IMR-90 (cell line): Measurements from ENCODE around the gene TNS3. TPM values are rescaled to one million over a fixed set of nuclear protein-coding genes. Genes with fewer than 3 reads are reported as not detected.

Experiments used
- ATAC-seq: fragments of 200-7000 bp; cut with Tn5 transposase; 2 replicates; pipeline ENCODE4 v1.9.1; 2020; ENCODE audit warnings: low read depth, mild to moderate bottlenecking, moderate library complexity
- BruUV-seq: library from RNA; stranded (reverse); fragments of 400-500 nt; replicated peaks from 2 replicates; lab custom pipeline; 2021; lab: Mats Ljungman, UMichigan
- CTCF ChIA-PET: fragments of 300-600 bp; formaldehyde crosslinking; extraction: SDS; loops from one replicate; lab custom pipeline; 2021; ENCODE audit warnings: antibody characterized with exemption; lab: Yijun Ruan, JAX
- POLR2A ChIA-PET: fragments of 300-600 bp; sonication (Branson Sonifier 250); formaldehyde crosslinking; loops from one replicate; lab custom pipeline; 2022; ENCODE audit warnings: antibody characterized with exemption; ENCODE audit not compliant: unreplicated experiment; lab: Charles Lee
- DNase-seq: peaks from one replicate; pipeline ENCODE4 v3.0.0; 2013
- H2AFZ ChIP-seq: replicated peaks from 2 replicates; pipeline ENCODE3; 2013; ENCODE audit warnings: low read length, mild to moderate bottlenecking; ENCODE audit not compliant: poor library complexity
- H2AK5ac ChIP-seq: 2 replicates; pipeline ENCODE4 v1.6.1; 2013; ENCODE audit warnings: low read depth, low read length, inconsistent platforms
- H2AK9ac ChIP-seq: replicated peaks from 2 replicates; pipeline ENCODE3; 2013; ENCODE audit warnings: mild to moderate bottlenecking, low read depth, low read length, moderate library complexity; ENCODE audit not compliant: poor library complexity
- H2BK120ac ChIP-seq: 2 replicates; pipeline ENCODE4 v1.6.1; 2013; ENCODE audit warnings: low read depth, low read length, inconsistent platforms
- H2BK15ac ChIP-seq: 3 replicates; pipeline ENCODE4 v1.6.1; 2013; ENCODE audit warnings: low read depth, low read length, inconsistent platforms
- H2BK20ac ChIP-seq: 2 replicates; pipeline ENCODE4 v1.6.1; 2013; ENCODE audit warnings: low read depth, mild to moderate bottlenecking, inconsistent platforms, low read length, moderate library complexity
- H2BK5ac ChIP-seq: 2 replicates; pipeline ENCODE4 v1.6.1; 2013; ENCODE audit warnings: mild to moderate bottlenecking, low read depth, low read length, inconsistent platforms; ENCODE audit not compliant: poor library complexity, severe bottlenecking
- H3K14ac ChIP-seq: replicated peaks from 2 replicates; pipeline ENCODE4 v1.6.1; 2013; ENCODE audit warnings: low read depth, low read length, inconsistent platforms
- H3K18ac ChIP-seq: 2 replicates; pipeline ENCODE4 v1.6.1; 2013; ENCODE audit warnings: low read depth, low read length, control low read depth
- H3K23ac ChIP-seq: 2 replicates; pipeline ENCODE4 v1.6.1; 2013; ENCODE audit warnings: low read depth, low read length, inconsistent platforms
- H3K27ac ChIP-seq: 2 replicates; pipeline ENCODE4 v1.5.1; 2013; ENCODE audit warnings: mild to moderate bottlenecking, control low read depth, low read length; ENCODE audit not compliant: insufficient read depth
- H3K27me3 ChIP-seq: 2 replicates; pipeline ENCODE4 v1.6.1; 2013; ENCODE audit warnings: low read length; ENCODE audit not compliant: control insufficient read depth, insufficient read depth
- H3K36me3 ChIP-seq: 2 replicates; pipeline ENCODE4 v1.6.1; 2013; ENCODE audit warnings: low read length, mixed read lengths; ENCODE audit not compliant: control insufficient read depth, insufficient read depth
- H3K4ac ChIP-seq: 2 replicates; pipeline ENCODE4 v1.6.1; 2013; ENCODE audit warnings: low read depth, low read length, inconsistent platforms
- H3K4me1 ChIP-seq: 2 replicates; pipeline ENCODE4 v1.6.1; 2013; ENCODE audit warnings: low read length, mixed read lengths; ENCODE audit not compliant: control insufficient read depth, insufficient read depth
- H3K4me2 ChIP-seq: 2 replicates; pipeline ENCODE4 v1.6.1; 2013; ENCODE audit warnings: low read depth, mild to moderate bottlenecking, control low read depth, low read length, moderate library complexity
- H3K4me3 ChIP-seq: 2 replicates; pipeline ENCODE4 v1.5.1; 2013; ENCODE audit warnings: low read depth, mild to moderate bottlenecking, control low read depth, low read length, moderate library complexity; ENCODE audit not compliant: insufficient read depth
- H3K56ac ChIP-seq: 2 replicates; pipeline ENCODE4 v1.6.1; 2013; ENCODE audit warnings: low read length, inconsistent platforms; ENCODE audit not compliant: insufficient read depth; ENCODE audit errors: extremely low read depth
- H3K79me1 ChIP-seq, 2 experiments: 2 replicates each; pipeline ENCODE4 v1.6.1; 2013; ENCODE audit warnings: low read length in 2 of 2, inconsistent platforms in 1 of 2, low read depth in 1 of 2
- H3K9ac ChIP-seq: 2 replicates; pipeline ENCODE4 v1.6.1; 2013; ENCODE audit warnings: low read depth, low read length, control low read depth
- H3K9me1 ChIP-seq: 2 replicates; pipeline ENCODE4 v1.6.1; 2013; ENCODE audit warnings: low read length, inconsistent platforms; ENCODE audit not compliant: insufficient read depth
- H3K9me3 ChIP-seq: 2 replicates; pipeline ENCODE4 v1.6.1; 2013; ENCODE audit warnings: low read length; ENCODE audit not compliant: control insufficient read depth, insufficient read depth
- H4K20me1 ChIP-seq: 2 replicates; pipeline ENCODE4 v1.6.1; 2013; ENCODE audit warnings: low read length, inconsistent platforms; ENCODE audit not compliant: insufficient read depth
- H4K5ac ChIP-seq: 2 replicates; pipeline ENCODE4 v1.6.1; 2013; ENCODE audit warnings: mild to moderate bottlenecking, low read depth, low read length, control low read depth
- H4K8ac ChIP-seq, 2 experiments: 2 replicates each; pipeline ENCODE4 v1.6.1; 2013; ENCODE audit warnings: low read depth in 2 of 2, low read length in 2 of 2, control low read depth in 1 of 2, inconsistent platforms in 1 of 2
- H4K91ac ChIP-seq: 2 replicates; pipeline ENCODE4 v1.6.1; 2013; ENCODE audit warnings: low read depth, low read length, inconsistent platforms; ENCODE audit not compliant: insufficient read depth
- MAZ ChIP-seq: IDR thresholded peaks from 2 replicates; pipeline ENCODE4 v1.6.1; 2012; ENCODE audit warnings: low read depth, mild to moderate bottlenecking, low read length, improper control_type of control experiment, moderate library complexity, borderline replicate concordance
- RCOR1 ChIP-seq: IDR thresholded peaks from 2 replicates; pipeline ENCODE4 v1.6.1; 2012; ENCODE audit warnings: mild to moderate bottlenecking, low read length, improper control_type of control experiment; ENCODE audit not compliant: insufficient replicate concordance
- WGBS, 2 experiments: methylation state at CpG; one replicate each; pipeline versions ENCODE4 v1.1.5 to v1.1.7; 2013; ENCODE audit warnings: missing lambda C conversion rate in 2 of 2; ENCODE audit not compliant: insufficient read length in 1 of 2; ENCODE audit errors: extremely low coverage in 2 of 2; 5-methylcytosine and 5-hydroxymethylcytosine counted together
- dilution Hi-C: fragments of 300-500 bp; cut with HindIII; formaldehyde crosslinking; loops from one replicate; pipeline ENCODE4 v1.14.3; 2018; ENCODE audit warnings: low sequenced_read_pairs; ENCODE audit not compliant: unreplicated experiment
- in situ Hi-C: fragments of 300-500 bp; cut with MboI; formaldehyde crosslinking; loops from 3 replicates; pipeline ENCODE4 v1.14.3; 2019; ENCODE audit warnings: low sequenced_read_pairs, inconsistent platforms, mixed read lengths
- intact Hi-C: fragments of 100-400 bp; cut with micrococcal nuclease; formaldehyde crosslinking; loops from 2 replicates; pipeline ENCODE4 v1.10.0; 2022
- polyA plus RNA-seq, 3 experiments: library from polyadenylated mRNA; depleted of rRNA; stranded (reverse); fragments of >200 nt; gene quantifications; 2 replicates each; pipeline ENCODE4 v1.2.3, GENCODE V29; 2012; ENCODE audit warnings: low replicate concordance in 1 of 3
- total RNA-seq: library from RNA; depleted of rRNA; stranded (reverse); fragments of >200 nt; gene quantifications from 2 replicates; pipeline ENCODE4 v1.2.3, GENCODE V29; 2012

Gene TNS3
- total and polyA plus RNA-seq, 2 of the 4 experiments (the other 2 are of a cell fraction) = 64.3 to 79.2 TPM

DNA sequence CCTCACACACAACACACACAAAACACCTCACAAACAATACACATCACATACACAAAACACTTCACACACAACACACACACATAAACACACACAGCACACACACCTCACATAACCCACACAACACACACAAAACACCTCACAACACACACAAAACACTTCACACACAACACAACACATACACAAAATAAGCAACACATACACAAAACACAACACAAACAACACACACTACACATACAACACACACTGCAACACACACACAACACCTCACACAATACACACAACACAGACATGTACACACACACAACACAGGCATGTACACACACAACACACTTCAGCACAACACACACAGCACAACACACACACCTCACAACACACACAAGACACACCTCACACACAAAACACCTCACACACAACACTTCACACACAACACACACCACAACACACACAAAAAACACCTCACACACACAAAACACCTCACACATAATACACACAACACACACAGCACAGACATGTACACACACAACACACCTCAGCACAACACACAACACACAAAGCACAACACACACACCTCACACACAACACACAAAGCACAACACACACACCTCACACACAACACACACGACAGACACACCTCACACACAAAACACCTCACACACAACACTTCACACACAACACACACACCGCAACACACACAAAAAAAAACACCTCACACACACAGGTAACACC is 107.5 kb downstream of the TNS3 start:
- Histone ChIP-seq H4K91ac (peak overlapping the region; percentile 87), H3K9ac (no peak overlapping the region), H3K4ac (peak overlapping the region; percentile 98), H2BK15ac (peak overlapping the region; percentile 72), H3K79me1 (peaks cover 34 to 95% of the 10 kb centered on the region in 2 experiments), H3K4me3 (no peak overlapping the region), H3K27ac (peak overlapping the region; percentile 38), H3K18ac (peak overlapping the region; percentile 71), H4K20me1 (peaks cover 78% of the 10 kb centered on the region), H3K27me3 (no peaks in the 10 kb centered on the region), H2BK20ac (peak overlapping the region; percentile 92), H4K5ac (peak overlapping the region; percentile 43), H3K14ac (peak overlapping the region; percentile 98), H3K4me1 (peaks cover 28% of the 10 kb centered on the region), H4K8ac (peak overlapping the region; percentile 24 to 85), H2AFZ (peak overlapping the region; percentile 52), H3K9me3 (no peaks in the 10 kb centered on the region), H2AK9ac (peak overlapping the region; percentile 73), H2BK120ac (peak overlapping the region; percentile 95), H3K9me1 (peaks cover 49% of the 10 kb centered on the region), H3K4me2 (no peak overlapping the region), H3K56ac (no peak overlapping the region), H2AK5ac (peak overlapping the region; percentile 100), H2BK5ac (peak overlapping the region; percentile 92), H3K23ac (peak overlapping the region; percentile 93), H3K36me3 (peaks cover 15% of the 10 kb centered on the region)
- ChIA-PET POLR2A (no interaction called here), CTCF (no interaction called here)
- DNase-seq = peak; percentile 28
- no peak for TF ChIP-seq RCOR1
- TF ChIP-seq MAZ = no peak
- 95% methylated on average over 2 of the region's 2 CpGs; no CpG with 5 or more reads in 1 of the 2 experiments for WGBS, 2 experiments
- dilution Hi-C loops (no loop called here), in situ Hi-C loops (no loop called here), intact Hi-C loops (no loop called here)
- no peak for ATAC-seq
- BruUV-seq = no TSS peak
